ENCODE data around the gene SPDYE16.
"Not testable (repeated sequence)": the region's sequence is repeated elsewhere in the genome, so short reads cannot be mapped to it uniquely, and the experiment has no call there.

Gene SPDYE16

GRCh38 chr7:76512941-76513816, 29.9 kb downstream of the SPDYE16 start:
- peak; percentile 18 for TF ChIP-seq CTCF (IDR thresholded peaks at IDR 0.05; ENCODE audit: insufficient read depth, low read depth, low read length, missing control alignments)
- no peak for DNase-seq (ENCODE audit: low read depth)
- no peak overlapping the region for H3K4me3 ChIP-seq (ENCODE audit: low read length)

DNA sequence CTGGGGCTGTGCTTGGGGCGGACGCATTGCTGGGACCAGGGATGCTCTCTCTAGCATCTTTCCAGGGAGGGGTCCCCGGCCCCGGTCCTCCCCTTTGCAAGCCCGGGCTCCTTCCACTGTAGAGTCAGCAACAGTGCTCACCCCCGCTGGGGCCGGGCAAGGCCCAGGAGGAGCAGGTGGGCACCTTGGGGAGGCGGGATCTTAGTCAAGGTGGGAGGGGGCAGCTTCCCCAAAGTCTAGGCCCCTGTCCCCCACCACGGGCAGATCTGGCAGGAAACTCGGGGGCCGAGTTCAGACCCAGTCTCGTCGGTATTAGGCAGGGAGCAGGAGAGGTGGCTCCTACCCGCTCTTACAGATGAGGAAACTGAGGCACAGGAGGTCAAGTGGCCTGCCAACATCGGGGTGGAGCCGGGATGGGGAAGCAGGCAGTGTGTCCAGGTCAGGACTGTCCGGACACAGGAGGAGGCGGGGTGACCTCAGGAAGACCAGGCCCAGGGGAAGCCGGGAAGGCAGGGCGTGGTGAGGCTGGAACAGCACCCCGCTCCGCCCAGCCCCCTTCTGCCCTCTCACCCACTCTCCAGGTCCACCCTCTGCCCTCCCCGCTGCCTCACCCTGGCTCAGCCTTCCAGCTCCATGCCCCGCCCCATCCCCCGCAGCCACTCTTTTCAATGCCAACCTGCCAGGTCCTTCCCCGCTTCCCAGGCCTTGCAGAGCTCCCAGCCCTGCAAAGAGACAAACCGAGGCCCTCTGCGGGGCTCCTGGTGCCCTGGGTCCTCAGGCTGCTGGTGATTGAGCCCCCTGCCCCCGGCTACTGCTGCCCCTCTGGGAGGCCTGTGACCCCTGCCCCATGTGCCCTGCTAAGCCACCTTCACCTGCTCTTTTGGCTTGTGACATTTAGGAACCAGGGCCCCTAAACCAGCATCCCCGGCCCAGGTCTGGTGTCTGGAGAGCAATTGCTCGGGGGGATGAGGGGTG, 30.9 kb downstream of the SPDYE16 start:
- not testable (repeated sequence) for DNase-seq (ENCODE audit: low read depth); H3K4me3 ChIP-seq (ENCODE audit: low read length)

DNA sequence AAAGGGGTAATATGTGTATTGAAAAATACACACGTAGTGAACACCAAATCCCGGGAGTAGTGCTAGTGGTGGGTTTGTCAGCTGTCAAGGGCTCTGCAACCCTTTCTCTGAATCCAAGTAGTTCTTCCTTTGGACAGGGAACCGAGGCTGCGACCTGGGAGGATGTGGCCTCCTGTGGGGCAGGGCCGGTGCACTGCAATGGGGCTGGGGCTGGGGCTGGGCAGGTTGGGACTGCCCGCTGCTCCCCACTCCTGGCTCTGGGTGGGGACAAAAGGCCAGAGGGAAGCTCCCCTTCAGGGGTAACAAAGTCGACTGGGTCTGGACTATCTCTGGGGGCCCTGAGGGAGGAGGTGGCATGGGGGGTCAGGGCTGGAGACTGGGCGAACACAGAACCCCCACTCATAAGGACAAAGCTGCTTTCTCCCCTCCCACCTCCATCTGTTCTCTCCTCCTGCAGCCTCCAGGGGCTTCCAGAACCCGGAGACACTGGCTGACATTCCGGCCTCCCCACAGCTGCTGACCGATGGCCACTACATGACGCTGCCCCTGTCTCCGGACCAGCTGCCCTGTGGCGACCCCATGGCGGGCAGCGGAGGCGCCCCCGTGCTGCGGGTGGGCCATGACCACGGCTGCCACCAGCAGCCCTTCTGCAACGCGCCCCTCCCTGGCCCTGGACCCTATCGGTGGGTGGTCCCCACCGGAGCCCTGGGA, 31.7 kb downstream of the SPDYE16 start:
- not testable (repeated sequence) for DNase-seq (ENCODE audit: low read depth)

DNA sequence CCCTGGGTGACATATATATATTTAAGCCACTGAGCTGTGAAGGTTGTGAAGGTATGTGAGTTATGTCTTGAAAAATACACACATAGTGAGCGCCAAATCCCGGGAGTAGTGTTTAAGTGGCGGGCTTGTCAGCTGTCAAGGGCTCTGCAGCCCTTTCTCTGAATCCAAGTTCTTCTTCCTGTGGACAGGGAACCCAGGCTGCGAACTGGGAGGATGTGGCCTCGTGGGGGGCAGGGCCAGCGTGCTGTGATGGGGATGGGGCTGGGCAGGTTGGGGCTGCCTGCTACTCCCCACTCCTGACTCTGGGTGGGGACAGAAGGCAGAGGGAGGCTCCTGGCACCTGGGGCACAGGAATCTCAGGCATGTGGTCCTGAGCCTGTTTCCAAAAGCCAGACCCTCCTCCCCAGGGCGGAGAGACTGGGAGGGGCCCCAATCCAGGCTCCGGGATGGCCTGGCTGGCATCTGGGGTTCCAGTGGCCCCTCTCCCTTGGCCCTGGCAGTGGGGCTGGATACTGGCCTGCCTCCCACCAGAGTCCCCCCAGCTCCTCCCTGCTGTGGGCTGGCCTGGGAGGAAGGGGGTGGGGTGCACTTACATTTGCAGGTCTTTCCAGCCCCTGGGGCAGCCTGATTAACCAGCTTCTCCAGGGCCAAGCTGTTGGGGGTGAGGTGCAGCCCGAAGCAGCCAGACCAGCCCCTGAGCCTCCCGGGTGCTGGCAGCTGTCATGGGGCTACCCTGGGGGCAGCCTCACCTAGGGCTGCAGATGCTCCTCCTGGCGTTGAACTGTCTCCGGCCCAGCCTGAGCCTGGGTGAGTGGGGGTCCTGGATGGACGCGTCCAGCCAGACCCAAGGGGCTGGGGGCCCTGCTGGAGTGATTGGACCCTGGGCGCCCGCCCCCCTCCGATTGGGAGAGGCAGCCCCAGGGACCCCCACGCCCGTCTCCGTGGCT, 32.9 kb downstream of the SPDYE16 start, which contains the start of gene UPK3B:
TSS of gene UPK3B (plus strand) at position 622 of the 947 bp plus-strand sequence. CDS start at position 723, 101 bp downstream.
- no peak within 1 kb of the TSS for H3K4me3 ChIP-seq (ENCODE audit: low read length)
- peak; percentile 58 for DNase-seq (ENCODE audit: low read depth)

More for the DNA sequence above, 31.7 kb downstream of the SPDYE16 start:
- H3K4me3 ChIP-seq (ENCODE audit: low read length): not testable (repeated sequence)

GRCh38 chr7:76507723-76508406, 35.2 kb downstream of the SPDYE16 start:
- TF ChIP-seq CTCF (IDR thresholded peaks at IDR 0.05; ENCODE audit: insufficient read depth, low read depth, low read length, missing control alignments): no peak
- peak; percentile 29 for DNase-seq (ENCODE audit: low read depth)
- H3K4me3 ChIP-seq (ENCODE audit: low read length): no peak overlapping the region

More for the DNA sequence above, 32.9 kb downstream of the SPDYE16 start, which contains the start of gene UPK3B:
- TF ChIP-seq CTCF (IDR thresholded peaks at IDR 0.05; ENCODE audit: insufficient read depth, low read depth, low read length, missing control alignments): peak; percentile 17

GRCh38 chr7:76506643-76507042, 36.5 kb downstream of the SPDYE16 start:
- not testable (repeated sequence) for DNase-seq (ENCODE audit: low read depth); H3K4me3 ChIP-seq (ENCODE audit: low read length)

DNA sequence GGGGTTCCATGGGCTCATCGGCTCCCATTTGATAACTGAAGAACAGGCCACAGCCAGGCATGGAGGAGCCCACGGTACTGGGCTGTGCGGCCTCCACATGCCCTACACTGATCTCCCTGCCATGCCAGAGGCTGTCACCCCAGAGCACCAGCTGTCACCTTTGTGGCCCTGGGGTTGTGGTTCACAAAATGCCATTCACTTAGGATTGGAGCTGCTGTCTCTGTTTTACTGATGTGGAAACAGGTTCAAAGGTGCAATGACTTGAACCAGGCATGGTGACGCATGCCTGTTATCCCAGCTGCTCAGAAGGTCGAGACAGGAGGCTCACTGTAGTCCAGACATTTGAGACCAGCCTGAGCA, 37.0 kb downstream of the SPDYE16 start:
- TF ChIP-seq CTCF (IDR thresholded peaks at IDR 0.05; ENCODE audit: insufficient read depth, low read depth, low read length, missing control alignments): no peak
- no peak overlapping the region for H3K4me3 ChIP-seq (ENCODE audit: low read length)
- no peak for DNase-seq (ENCODE audit: low read depth)
